Right lobe of liver (tissue), 6 donors: ENCODE measurements around the gene RBM10. TPM values are rescaled to one million over a fixed set of nuclear protein-coding genes. Genes with fewer than 3 reads are reported as not detected.

Experiments
- ATAC-seq, 4 donors: fragments of 200-7000 bp; cut with Tn5 transposase; one replicate each; pipeline ENCODE4 v1.9.1; 2020; ENCODE audit warnings: mild to moderate bottlenecking in 4 of 4, moderate library complexity in 4 of 4
- DNase-seq, 3 donors: peaks; one replicate each; pipeline ENCODE4 v3.0.0-alpha.2; 2020
- H3K27ac ChIP-seq, 3 donors: fragments of 200-600 bp; one replicate each; pipeline ENCODE4 v1.8.0; 2022
- H3K27me3 ChIP-seq, 2 donors: fragments of 200-600 bp; one replicate each; pipeline ENCODE4 v1.8.0; 2022
- H3K36me3 ChIP-seq, 4 donors: fragments of 200-600 bp; sonication (generic) in 1 of 4; one replicate each; pipeline versions ENCODE4 v1.5.1 to v1.8.0; 2017 to 2022; ENCODE audit warnings: control low read depth in 1 of 4
- H3K4me1 ChIP-seq, 4 donors: fragments of 200-600 bp; sonication (generic) in 1 of 4; one replicate each; pipeline versions ENCODE4 v1.5.1 to v1.8.0; 2017 to 2022; ENCODE audit warnings: control low read depth in 1 of 4
- H3K4me3 ChIP-seq, 3 donors: fragments of 200-600 bp; one replicate each; pipeline ENCODE4 v1.8.0; 2022
- H3K9me3 ChIP-seq, 4 donors: fragments of 200-600 bp; sonication (generic) in 1 of 4; one replicate each; pipeline versions ENCODE4 v1.5.1 to v1.8.0; 2017 to 2022; ENCODE audit warnings: control low read depth in 1 of 4
- POLR2A ChIP-seq: fragments of 450-650 bp; IDR thresholded peaks from one replicate; pipeline ENCODE4 v1.6.1; 2017; ENCODE audit warnings: antibody characterized with exemption, mild to moderate bottlenecking
- WGBS: methylation state at CpG from one replicate; pipeline ENCODE4 v1.1.6; 2018; ENCODE audit warnings: low coverage, low lambda C conversion rate; ENCODE audit not compliant: insufficient coverage; ENCODE audit errors: missing lambda C conversion rate; 5-methylcytosine and 5-hydroxymethylcytosine counted together
- intact Hi-C, 2 donors: fragments of 100-400 bp; cut with DNase I; formaldehyde crosslinking; loops; one replicate each; pipeline versions ENCODE4 v1.11.2 to v1.14.1; 2022
- total RNA-seq, 6 experiments: library from RNA; depleted of rRNA in 2 of 6; stranded (reverse); fragments of >200 nt in 2 of 6; fragmentation: NEBNext Ultra II Directional in 3 of 6; extraction: Animal tissue kit (Norgen Biotek cat#: 25700) in 3 of 6; gene quantifications; one replicate each; pipeline versions ENCODE4 v1.1.0 to v1.2.4, GENCODE V29; 2016 to 2023
- TF ChIP-seq, protein P1 (sequence below), 4 donors: fragments of 200-600 bp in 3 of 4; fragments of 450-650 bp in 1 of 4; IDR thresholded peaks; one replicate each; pipeline versions ENCODE4 v1.5.1 to v1.8.0; 2016 to 2022; ENCODE audit warnings: antibody characterized with exemption in 4 of 4, mild to moderate bottlenecking in 2 of 4
- donor health status: DM: no; HTN: yes; CAD: no.
- donor health status: DM: no; HTN: no; CAD: no.
- donor health status: DM: no; HTN: no; CAD: no.
- donor health status: DM: no; HTN: yes; CAD: no.
- donor health status: DM: no; HTN: yes; CAD: no.

RBM10 gene
- total RNA-seq, 6 experiments from 2014 or later = 12.5 to 20.8 (median 15.2) TPM

DNA sequence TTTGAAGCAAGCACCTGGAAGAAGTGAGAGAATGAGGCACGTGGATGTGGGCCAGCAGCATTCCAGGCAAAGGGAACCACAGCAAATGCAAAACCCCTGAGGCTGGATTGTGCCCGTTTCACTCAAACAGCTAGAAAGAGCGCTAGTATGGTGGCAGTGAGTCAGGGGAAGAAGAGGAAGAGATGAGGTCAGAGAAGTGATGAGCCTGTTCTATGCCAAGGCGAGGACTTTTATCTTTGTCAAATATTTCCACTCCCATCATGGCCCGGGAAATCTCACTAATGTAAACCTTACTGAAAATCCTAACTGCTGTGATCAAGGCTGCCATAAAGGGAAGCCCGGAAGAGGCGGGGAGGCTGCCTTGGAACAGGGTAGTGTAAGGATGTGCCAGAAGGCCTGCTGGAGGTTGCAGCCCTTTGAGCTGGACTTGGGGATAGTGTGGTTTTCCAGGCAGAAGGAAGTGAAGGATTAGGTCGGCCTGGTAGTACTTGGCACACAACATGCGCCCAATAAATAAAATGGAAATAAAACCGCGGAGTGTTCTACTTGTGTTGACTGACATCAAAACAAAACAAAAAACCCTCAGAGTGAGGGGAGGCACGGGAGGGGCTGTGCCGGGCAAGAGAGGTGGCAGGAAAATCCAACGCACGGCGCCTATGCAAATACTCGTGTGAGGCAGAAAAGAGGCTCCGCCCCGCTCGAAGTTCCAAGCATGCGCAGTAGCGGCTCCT lies 72.3 kb downstream of the RBM10 start:
- intact Hi-C loops = no loop called here
- 17% methylated on average over 21 of the region's 22 CpGs for WGBS
- H3K36me3 ChIP-seq = peaks cover 4 to 37% (median 19%) of the 10 kb centered on the region in 4 donors
- peaks cover 0 to 13% (median 0%) of the 10 kb centered on the region in 4 donors for H3K4me1 ChIP-seq
- ATAC-seq (peak; percentile 0 to 14 (median 2)), DNase-seq (peak in 1 of 3 donors; percentile 59)
- H3K4me3 ChIP-seq = peak overlapping the region in 2 of 3 donors; percentile 92 to 98
- no peaks in the 10 kb centered on the region for H3K9me3 ChIP-seq
- no peaks in the 10 kb centered on the region for H3K27me3 ChIP-seq
- no peak for TF ChIP-seq POLR2A
- TF ChIP-seq, protein P1, sequence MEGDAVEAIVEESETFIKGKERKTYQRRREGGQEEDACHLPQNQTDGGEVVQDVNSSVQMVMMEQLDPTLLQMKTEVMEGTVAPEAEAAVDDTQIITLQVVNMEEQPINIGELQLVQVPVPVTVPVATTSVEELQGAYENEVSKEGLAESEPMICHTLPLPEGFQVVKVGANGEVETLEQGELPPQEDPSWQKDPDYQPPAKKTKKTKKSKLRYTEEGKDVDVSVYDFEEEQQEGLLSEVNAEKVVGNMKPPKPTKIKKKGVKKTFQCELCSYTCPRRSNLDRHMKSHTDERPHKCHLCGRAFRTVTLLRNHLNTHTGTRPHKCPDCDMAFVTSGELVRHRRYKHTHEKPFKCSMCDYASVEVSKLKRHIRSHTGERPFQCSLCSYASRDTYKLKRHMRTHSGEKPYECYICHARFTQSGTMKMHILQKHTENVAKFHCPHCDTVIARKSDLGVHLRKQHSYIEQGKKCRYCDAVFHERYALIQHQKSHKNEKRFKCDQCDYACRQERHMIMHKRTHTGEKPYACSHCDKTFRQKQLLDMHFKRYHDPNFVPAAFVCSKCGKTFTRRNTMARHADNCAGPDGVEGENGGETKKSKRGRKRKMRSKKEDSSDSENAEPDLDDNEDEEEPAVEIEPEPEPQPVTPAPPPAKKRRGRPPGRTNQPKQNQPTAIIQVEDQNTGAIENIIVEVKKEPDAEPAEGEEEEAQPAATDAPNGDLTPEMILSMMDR (IDR thresholded peaks at IDR 0.05) = no peak
- H3K27ac ChIP-seq = peak overlapping the region; percentile 48 to 60 (median 58)

DNA sequence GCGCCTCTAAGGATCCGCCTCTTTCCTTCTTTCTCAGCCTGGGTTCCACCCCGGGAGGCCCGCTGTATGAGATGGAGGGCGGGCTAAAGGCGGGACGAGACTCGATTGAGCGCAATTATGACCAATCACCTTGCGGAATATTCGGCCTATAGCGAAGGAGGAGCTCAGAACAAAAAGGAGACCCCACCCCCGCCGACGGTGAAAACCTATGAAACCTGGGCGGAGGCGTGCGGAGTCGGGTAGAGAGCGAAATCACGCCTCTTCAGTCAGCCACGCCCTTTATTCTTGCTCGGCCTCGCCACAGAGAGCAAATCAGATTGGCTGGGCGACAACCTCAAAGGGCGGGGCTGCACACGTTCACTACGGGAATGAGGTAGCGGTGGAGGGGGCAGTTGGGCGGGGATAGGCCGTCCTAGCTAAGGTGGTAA lies 72.8 kb downstream of the RBM10 start:
- Histone ChIP-seq H3K36me3 (peaks cover 0 to 31% (median 15%) of the 10 kb centered on the region in 4 donors), H3K4me3 (peak overlapping the region; percentile 92 to 98 (median 92)), H3K27me3 (no peaks in the 10 kb centered on the region), H3K27ac (peak overlapping the region; percentile 89 to 99 (median 96)), H3K4me1 (peaks cover 0 to 13% (median 0%) of the 10 kb centered on the region in 4 donors), H3K9me3 (no peaks in the 10 kb centered on the region)
- peak; percentile 97 to 99 (median 97) for DNase-seq
- 4% methylated on average over 20 of the region's 31 CpGs for WGBS
- intact Hi-C loops = no loop called here
- peak; percentile 83 to 92 (median 87) for ATAC-seq
- TF ChIP-seq, protein P1 (IDR thresholded peaks at IDR 0.05) = no peak
- no peak for TF ChIP-seq POLR2A

DNA sequence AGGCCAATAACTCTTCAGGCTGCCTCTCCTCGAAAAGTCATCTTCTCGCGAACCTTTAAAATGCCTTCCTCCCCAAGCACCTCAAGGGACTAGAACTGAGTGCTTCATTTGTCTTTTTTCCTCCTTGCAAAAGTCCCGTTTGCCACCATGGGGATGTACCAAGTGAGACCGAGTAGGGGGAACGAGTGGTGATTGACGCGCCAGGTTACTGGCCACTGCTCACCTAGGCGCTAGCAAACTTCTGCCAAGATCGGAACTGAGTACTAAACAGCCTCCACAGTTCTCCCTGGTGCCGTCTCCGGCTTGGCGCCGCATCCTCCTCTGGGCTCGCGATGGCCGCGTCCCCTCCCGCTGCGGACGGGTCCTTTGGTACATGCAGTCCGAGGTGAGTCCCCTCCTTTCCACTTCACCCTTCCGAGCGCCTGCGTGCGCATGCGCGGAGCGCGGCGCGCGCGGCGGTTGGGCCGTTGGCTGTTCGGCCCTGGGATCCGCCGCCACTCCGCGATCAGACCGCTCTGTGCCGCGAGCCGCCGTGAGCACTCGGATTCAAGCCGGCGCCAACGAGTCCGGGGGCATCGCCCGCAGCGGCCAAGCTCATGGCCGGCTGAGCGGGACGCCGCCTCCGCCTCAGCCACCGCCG lies 73.4 kb downstream of the RBM10 start, which contains the start of gene CDK16:
Gene CDK16 (plus strand): TSS at position 402 of the 640 bp plus-strand sequence. CDS start 4,877 bp downstream, outside the sequence.
- peak; percentile 88 for TF ChIP-seq POLR2A
- TF ChIP-seq, protein P1 (IDR thresholded peaks at IDR 0.05) = no peak
- H3K9me3 ChIP-seq = no peaks in the 10 kb centered on the region
- no peaks in the 10 kb centered on the region for H3K27me3 ChIP-seq
- peak within 1 kb of the TSS; percentile 92 to 98 (median 92) for H3K4me3 ChIP-seq
- peaks cover 0 to 13% (median 0%) of the 10 kb centered on the region in 4 donors for H3K4me1 ChIP-seq
- intact Hi-C loops = no loop called here
- DNase-seq = peak; percentile 81 to 89 (median 84)
- H3K27ac ChIP-seq = peak within 1 kb of the TSS; percentile 89 to 99 (median 96)
- H3K36me3 ChIP-seq = peaks cover 0 to 30% (median 11%) of the 10 kb centered on the region in 4 donors
- WGBS = 6% methylated on average over 9 of the region's 61 CpGs
- peak; percentile 64 to 75 (median 70) for ATAC-seq

DNA sequence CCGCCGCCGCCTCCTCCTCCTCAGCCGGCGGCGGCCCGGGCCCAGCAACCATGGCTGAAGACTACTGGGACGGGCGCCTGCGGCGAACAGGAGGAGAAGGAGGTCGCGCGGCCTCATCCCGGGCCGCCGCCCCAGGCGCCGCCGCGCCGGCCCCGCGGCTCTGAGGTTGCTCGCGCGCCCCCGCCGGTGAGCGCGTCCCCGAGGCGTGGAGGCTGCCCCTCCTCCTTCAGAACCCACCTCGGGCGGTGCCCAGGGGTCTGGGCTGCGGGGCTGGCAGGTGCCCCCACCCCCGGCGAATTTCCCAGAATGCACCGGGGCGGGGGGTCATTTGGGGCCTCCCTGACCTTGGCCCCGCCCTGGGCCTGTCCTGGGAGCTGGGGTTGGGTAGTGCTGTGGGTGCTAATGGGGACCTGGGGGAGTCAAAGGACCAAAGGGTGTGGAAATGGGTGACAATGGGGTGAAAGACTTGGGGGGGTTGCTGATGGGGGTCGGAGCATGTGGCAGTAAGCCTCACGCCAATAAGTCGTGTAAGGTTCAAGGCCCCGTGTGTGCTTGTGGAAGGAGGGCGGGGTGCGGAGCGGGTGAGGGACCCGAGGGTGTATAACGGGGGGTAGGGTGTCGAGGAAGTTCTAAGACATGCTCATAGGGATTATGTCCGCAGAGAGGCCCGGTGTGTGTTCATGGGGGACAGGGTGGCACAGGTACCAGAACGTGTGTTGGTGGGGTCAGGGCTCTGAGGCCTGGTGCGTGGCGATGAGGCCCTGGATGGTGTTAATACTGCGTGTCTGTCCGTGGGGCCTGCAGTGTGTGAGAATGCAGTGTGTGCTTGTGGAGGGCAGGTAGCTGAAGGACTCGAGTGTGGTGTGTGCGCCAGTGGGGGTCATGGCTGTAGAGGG lies 74.1 kb downstream of the RBM10 start:
- Histone ChIP-seq H3K27ac (peak overlapping the region; percentile 89 to 99 (median 96)), H3K4me1 (peaks cover 0 to 13% (median 0%) of the 10 kb centered on the region in 4 donors), H3K36me3 (peaks cover 0 to 24% (median 9%) of the 10 kb centered on the region in 4 donors), H3K4me3 (peak overlapping the region; percentile 92 to 98 (median 92)), H3K9me3 (no peaks in the 10 kb centered on the region), H3K27me3 (no peaks in the 10 kb centered on the region)
- DNase-seq (peak; percentile 61 to 69 (median 62)), ATAC-seq (no peak)
- TF ChIP-seq, protein P1 (IDR thresholded peaks at IDR 0.05) = no peak
- TF ChIP-seq POLR2A = peak; percentile 39
- 28% methylated on average over 19 of the region's 60 CpGs for WGBS
- intact Hi-C loops = no loop called here
